Gastroesophageal sphincter (tissue), 4 donors: Measurements from ENCODE around the gene MACIR. TPM values are rescaled to one million over a fixed set of nuclear protein-coding genes. Genes with fewer than 3 reads are reported as not detected.

Experiments used
- ATAC-seq: fragments of 150-250 bp; one replicate; pipeline ENCODE4 v1.9.1; 2016; ENCODE audit warnings: mild to moderate bottlenecking, moderate library complexity
- H3K27ac ChIP-seq, 4 donors: fragments of 200-600 bp; sonication (generic) in 3 of 4; 1 replicate in 3 of 4; 2 replicates in 1 of 4; pipeline ENCODE4 v1.5.1; 2016 to 2019
- H3K27me3 ChIP-seq: fragments of 200-600 bp; sonication (generic); one replicate; pipeline ENCODE4 v1.5.1; 2019
- H3K36me3 ChIP-seq, 2 donors: fragments of 200-600 bp; sonication (generic); one replicate each; pipeline ENCODE4 v1.5.1; 2019; ENCODE audit warnings: control low read depth in 1 of 2
- H3K4me1 ChIP-seq, 3 donors: fragments of 200-600 bp; sonication (generic); 1 replicate in 2 of 3; 2 replicates in 1 of 3; pipeline ENCODE4 v1.5.1; 2016 to 2019; ENCODE audit warnings: control low read depth in 2 of 3
- H3K4me3 ChIP-seq, 2 donors: fragments of 200-600 bp; sonication (generic); one replicate each; pipeline ENCODE4 v1.5.1; 2019; ENCODE audit warnings: mild to moderate bottlenecking in 1 of 2, moderate library complexity in 1 of 2
- H3K9me3 ChIP-seq, 3 donors: fragments of 200-600 bp; sonication (generic); one replicate each; pipeline ENCODE4 v1.5.1; 2017 to 2019; ENCODE audit warnings: control low read depth in 2 of 3
- EP300 ChIP-seq: sonication (generic); formaldehyde crosslinking; IDR thresholded peaks from one replicate; pipeline ENCODE4 v1.6.1; 2017; ENCODE audit warnings: antibody characterized with exemption, mild to moderate bottlenecking
- POLR2A ChIP-seq, 2 donors: fragments of 450-650 bp; IDR thresholded peaks; one replicate each; pipeline ENCODE4 v1.6.1; 2017; ENCODE audit warnings: antibody characterized with exemption in 2 of 2, mild to moderate bottlenecking in 2 of 2, moderate library complexity in 1 of 2
- POLR2AphosphoS5 ChIP-seq: sonication (generic); formaldehyde crosslinking; IDR thresholded peaks from one replicate; pipeline ENCODE4 v1.6.1; 2017; ENCODE audit warnings: antibody characterized with exemption
- WGBS, 2 donors: methylation state at CpG; one replicate each; pipeline ENCODE4 v1.1.5; 2018; ENCODE audit warnings: low coverage in 1 of 2; 5-methylcytosine and 5-hydroxymethylcytosine counted together
- total RNA-seq, 4 donors: library from RNA; depleted of rRNA; stranded (reverse); fragments of >200 nt; gene quantifications; one replicate each; pipeline ENCODE4 v1.1.0, GENCODE V29; 2016
- TF ChIP-seq, protein P1 (sequence below), 4 experiments: fragments of 200-600 bp in 2 of 4; fragments of 450-650 bp in 2 of 4; sonication (generic) in 1 of 4; IDR thresholded peaks; one replicate each; pipeline ENCODE4 v1.5.1; 2017 to 2019; ENCODE audit warnings: antibody characterized with exemption in 4 of 4, mild to moderate bottlenecking in 2 of 4, moderate library complexity in 2 of 4

The MACIR gene
- total RNA-seq, 4 donors from 2014 or later = 3.9 to 12.2 (median 8.0) TPM

DNA sequence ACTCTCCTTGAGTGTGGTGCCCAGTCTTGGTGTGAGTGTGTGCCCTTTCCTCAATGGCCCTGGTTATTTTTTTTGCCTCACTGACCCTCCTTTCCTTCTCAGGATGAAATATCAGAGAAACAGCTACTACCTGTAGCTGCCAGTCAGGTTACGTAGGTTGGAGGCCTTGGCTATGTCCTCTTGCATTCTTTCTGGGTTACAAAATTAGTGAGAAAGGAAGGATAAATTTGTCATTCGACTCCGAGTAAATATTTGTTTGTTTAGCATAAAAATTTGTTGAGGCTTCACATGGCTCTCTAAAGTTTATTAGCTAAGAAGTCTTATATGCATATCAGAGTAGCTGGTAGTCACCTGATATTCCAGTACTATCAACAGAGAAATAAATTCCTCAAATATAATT lies 15.4 kb downstream of the MACIR start:
- TF ChIP-seq POLR2AphosphoS5 (no peak), EP300 (no peak), POLR2A (IDR thresholded peaks at IDR 0.05) (no peak)
- TF ChIP-seq, protein P1, sequence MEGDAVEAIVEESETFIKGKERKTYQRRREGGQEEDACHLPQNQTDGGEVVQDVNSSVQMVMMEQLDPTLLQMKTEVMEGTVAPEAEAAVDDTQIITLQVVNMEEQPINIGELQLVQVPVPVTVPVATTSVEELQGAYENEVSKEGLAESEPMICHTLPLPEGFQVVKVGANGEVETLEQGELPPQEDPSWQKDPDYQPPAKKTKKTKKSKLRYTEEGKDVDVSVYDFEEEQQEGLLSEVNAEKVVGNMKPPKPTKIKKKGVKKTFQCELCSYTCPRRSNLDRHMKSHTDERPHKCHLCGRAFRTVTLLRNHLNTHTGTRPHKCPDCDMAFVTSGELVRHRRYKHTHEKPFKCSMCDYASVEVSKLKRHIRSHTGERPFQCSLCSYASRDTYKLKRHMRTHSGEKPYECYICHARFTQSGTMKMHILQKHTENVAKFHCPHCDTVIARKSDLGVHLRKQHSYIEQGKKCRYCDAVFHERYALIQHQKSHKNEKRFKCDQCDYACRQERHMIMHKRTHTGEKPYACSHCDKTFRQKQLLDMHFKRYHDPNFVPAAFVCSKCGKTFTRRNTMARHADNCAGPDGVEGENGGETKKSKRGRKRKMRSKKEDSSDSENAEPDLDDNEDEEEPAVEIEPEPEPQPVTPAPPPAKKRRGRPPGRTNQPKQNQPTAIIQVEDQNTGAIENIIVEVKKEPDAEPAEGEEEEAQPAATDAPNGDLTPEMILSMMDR (IDR thresholded peaks at IDR 0.05) = no peak
- no peak for ATAC-seq
- no peaks in the 10 kb centered on the region for H3K27me3 ChIP-seq
- H3K4me3 ChIP-seq = no peak overlapping the region
- no peak overlapping the region for H3K27ac ChIP-seq
- H3K4me1 ChIP-seq = peaks cover 0 to 26% (median 0%) of the 10 kb centered on the region in 3 donors
- WGBS, 2 donors = 90 to 100% methylated on average over 3 of the region's 3 CpGs
- H3K36me3 ChIP-seq = peaks cover 0 to 12% of the 10 kb centered on the region in 2 donors
- H3K9me3 ChIP-seq = no peaks in the 10 kb centered on the region

DNA sequence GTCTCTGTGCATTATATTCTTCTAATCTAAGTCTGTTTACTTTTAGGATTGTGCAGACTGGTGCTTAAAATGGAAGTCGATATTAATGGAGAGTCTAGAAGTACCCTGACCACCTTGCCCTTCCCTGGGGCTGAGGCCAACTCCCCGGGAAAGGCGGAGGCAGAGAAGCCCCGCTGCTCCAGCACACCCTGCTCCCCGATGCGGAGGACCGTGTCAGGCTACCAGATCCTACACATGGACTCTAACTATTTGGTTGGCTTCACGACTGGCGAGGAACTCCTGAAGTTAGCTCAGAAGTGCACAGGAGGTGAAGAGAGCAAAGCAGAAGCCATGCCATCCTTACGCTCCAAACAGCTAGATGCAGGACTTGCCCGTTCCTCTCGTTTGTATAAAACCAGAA lies 17.3 kb downstream of the MACIR start:
- 100% methylated on average over 1 of the region's 12 CpGs; no CpG with 5 or more reads in 1 of the 2 donors for WGBS, 2 donors

DNA sequence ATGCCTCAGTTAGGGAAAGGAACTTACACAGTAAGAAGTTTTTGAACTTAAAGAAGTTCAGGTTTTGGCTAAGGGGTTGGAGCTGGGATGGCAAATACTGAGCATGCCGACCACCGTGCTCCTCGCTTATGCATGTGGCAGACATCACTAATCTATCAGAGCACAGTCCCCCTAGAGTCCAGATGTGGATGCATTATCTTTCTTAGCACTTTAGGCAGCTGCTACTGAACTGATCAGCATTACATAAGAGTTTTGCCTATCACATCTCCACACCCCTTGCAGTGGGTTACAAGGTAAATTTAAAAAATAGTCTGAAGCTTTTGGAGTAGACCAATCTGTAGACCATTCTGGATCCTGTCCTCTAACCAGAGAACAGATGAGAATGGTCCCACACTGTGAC lies 22.4 kb downstream of the MACIR start:
- 92% methylated on average over 3 of the region's 3 CpGs; no CpG with 5 or more reads in 1 of the 2 donors for WGBS, 2 donors
- Histone ChIP-seq H3K36me3 (peaks cover 0 to 8% of the 10 kb centered on the region in 2 donors), H3K27me3 (no peaks in the 10 kb centered on the region), H3K9me3 (no peaks in the 10 kb centered on the region), H3K4me1 (no peaks in the 10 kb centered on the region), H3K27ac (no peak overlapping the region), H3K4me3 (no peak overlapping the region)
- TF ChIP-seq EP300 (no peak), POLR2AphosphoS5 (no peak), POLR2A (IDR thresholded peaks at IDR 0.05) (no peak)
- TF ChIP-seq, protein P1 (IDR thresholded peaks at IDR 0.05) = no peak
- ATAC-seq = no peak

More for the DNA sequence above, 17.3 kb downstream of the MACIR start:
- peaks cover 0 to 13% (median 0%) of the 10 kb centered on the region in 3 donors for H3K4me1 ChIP-seq
- peaks cover 0 to 12% of the 10 kb centered on the region in 2 donors for H3K36me3 ChIP-seq
- H3K27me3 ChIP-seq = no peaks in the 10 kb centered on the region
- H3K9me3 ChIP-seq = no peaks in the 10 kb centered on the region
- no peak for ATAC-seq
- no peak overlapping the region for H3K4me3 ChIP-seq
- TF ChIP-seq POLR2A (IDR thresholded peaks at IDR 0.05) (no peak), POLR2AphosphoS5 (no peak), EP300 (no peak)
- TF ChIP-seq, protein P1 (IDR thresholded peaks at IDR 0.05) = no peak
- no peak overlapping the region for H3K27ac ChIP-seq

DNA sequence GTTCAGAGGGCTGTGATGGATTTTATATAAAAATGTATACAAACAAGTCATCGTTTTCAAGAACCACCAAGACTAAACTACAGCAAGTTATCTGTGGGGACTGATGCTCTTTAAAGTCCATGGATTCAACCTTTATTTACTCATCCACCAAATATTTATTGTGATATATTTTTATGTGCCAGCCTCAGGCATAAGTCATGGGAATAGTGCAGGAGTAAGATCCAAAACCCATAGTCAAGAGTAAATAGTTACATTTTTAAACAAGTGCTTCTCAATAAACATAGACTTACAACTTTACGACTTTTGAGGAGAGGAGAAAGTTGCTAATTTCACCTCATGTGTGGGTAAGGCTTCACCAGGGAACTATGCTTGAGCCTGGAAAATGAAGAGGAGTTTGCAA lies 24.6 kb downstream of the MACIR start:
- Histone ChIP-seq H3K36me3 (no peaks in the 10 kb centered on the region), H3K27ac (no peak overlapping the region), H3K9me3 (no peaks in the 10 kb centered on the region), H3K4me3 (no peak overlapping the region), H3K4me1 (no peaks in the 10 kb centered on the region), H3K27me3 (no peaks in the 10 kb centered on the region)
- TF ChIP-seq POLR2A (IDR thresholded peaks at IDR 0.05) (no peak), EP300 (no peak), POLR2AphosphoS5 (no peak)
- TF ChIP-seq, protein P1 (IDR thresholded peaks at IDR 0.05) = no peak
- ATAC-seq = no peak
- 62 to 78% methylated on average over 2 of the region's 2 CpGs for WGBS, 2 donors

DNA sequence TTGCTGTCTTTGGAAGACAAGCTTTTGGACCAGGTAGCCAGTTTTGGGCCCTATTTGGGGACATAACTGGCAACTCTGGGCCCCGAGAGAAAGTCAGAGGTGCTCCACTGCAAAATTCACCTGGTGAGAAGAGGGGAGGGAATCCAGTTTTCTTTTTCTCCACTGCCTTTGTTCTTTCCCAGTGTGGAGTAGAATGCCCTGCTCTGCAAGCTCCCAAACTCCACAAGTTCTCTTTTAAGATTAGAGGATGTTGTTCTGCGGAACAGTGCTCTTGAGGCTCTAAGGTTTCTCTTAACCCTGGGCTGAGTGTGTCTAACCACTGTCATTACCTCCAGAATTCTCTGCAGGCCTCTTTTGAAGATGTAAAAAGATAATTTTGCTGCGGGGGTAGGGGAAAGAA lies 25.3 kb downstream of the MACIR start:
- no peaks in the 10 kb centered on the region for H3K27me3 ChIP-seq
- TF ChIP-seq, protein P1 (IDR thresholded peaks at IDR 0.05) = no peak
- no peak for TF ChIP-seq POLR2A (IDR thresholded peaks at IDR 0.05)
- TF ChIP-seq POLR2AphosphoS5 = no peak
- no peak overlapping the region for H3K4me3 ChIP-seq
- ATAC-seq = no peak
- no peak overlapping the region for H3K27ac ChIP-seq
- WGBS, 2 donors = 95 to 100% methylated on average over 2 of the region's 3 CpGs
- no peaks in the 10 kb centered on the region for H3K4me1 ChIP-seq
- H3K9me3 ChIP-seq = no peaks in the 10 kb centered on the region
- H3K36me3 ChIP-seq = no peaks in the 10 kb centered on the region
